Uterus (tissue), 2 donors: ENCODE data around the gene PHLPP1.

ENCODE experiments used
- POLR2A ChIP-seq, 2 donors: fragments of 450-650 bp; IDR thresholded peaks; one replicate each; pipeline ENCODE4 v1.6.1; 2016; ENCODE audit warnings: antibody characterized with exemption in 2 of 2, mild to moderate bottlenecking in 1 of 2, moderate library complexity in 1 of 2
- TF ChIP-seq, protein P1 (sequence below), 4 experiments: fragments of 200-600 bp in 2 of 4; fragments of 450-650 bp in 2 of 4; sonication (generic) in 2 of 4; IDR thresholded peaks; one replicate each; pipeline ENCODE4 v1.5.1; 2016 to 2019; ENCODE audit warnings: antibody characterized with exemption in 4 of 4, mild to moderate bottlenecking in 2 of 4, moderate library complexity in 1 of 4

DNA sequence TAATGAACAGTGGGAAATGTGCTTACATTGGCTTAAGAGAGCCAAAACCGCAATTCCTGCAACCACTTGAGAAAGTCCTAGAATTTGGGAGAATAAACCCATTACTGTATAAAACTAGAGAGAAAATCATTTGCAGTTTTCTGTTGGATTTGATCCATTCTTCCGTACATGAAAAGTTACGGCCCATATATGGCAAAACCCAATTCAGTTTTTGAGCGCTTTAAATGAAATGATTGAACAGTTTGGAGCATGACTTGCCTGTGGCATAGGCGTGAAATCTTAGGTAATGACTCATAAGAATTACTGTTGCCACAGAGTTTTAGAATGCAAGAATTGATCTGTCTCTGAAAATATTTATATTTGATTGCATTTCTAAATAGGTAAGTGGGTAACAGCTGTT is 52.0 kb downstream of the PHLPP1 start:
- TF ChIP-seq, protein P1, sequence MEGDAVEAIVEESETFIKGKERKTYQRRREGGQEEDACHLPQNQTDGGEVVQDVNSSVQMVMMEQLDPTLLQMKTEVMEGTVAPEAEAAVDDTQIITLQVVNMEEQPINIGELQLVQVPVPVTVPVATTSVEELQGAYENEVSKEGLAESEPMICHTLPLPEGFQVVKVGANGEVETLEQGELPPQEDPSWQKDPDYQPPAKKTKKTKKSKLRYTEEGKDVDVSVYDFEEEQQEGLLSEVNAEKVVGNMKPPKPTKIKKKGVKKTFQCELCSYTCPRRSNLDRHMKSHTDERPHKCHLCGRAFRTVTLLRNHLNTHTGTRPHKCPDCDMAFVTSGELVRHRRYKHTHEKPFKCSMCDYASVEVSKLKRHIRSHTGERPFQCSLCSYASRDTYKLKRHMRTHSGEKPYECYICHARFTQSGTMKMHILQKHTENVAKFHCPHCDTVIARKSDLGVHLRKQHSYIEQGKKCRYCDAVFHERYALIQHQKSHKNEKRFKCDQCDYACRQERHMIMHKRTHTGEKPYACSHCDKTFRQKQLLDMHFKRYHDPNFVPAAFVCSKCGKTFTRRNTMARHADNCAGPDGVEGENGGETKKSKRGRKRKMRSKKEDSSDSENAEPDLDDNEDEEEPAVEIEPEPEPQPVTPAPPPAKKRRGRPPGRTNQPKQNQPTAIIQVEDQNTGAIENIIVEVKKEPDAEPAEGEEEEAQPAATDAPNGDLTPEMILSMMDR (IDR thresholded peaks at IDR 0.05) = no peak
- TF ChIP-seq POLR2A (IDR thresholded peaks at IDR 0.05) = no peak
